ENCODE results near the gene ZNF275.
"Not testable (repeated sequence)": the region's sequence is repeated elsewhere in the genome, so short reads cannot be mapped to it uniquely, and the experiment has no call there.

Gene ZNF275

GRCh38 chrX:153361781-153362397, 27.9 kb downstream of the ZNF275 start:
- no peak for DNase-seq

GRCh38 chrX:153365670-153366069, 31.7 kb downstream of the ZNF275 start:
- DNase-seq = no peak

DNA sequence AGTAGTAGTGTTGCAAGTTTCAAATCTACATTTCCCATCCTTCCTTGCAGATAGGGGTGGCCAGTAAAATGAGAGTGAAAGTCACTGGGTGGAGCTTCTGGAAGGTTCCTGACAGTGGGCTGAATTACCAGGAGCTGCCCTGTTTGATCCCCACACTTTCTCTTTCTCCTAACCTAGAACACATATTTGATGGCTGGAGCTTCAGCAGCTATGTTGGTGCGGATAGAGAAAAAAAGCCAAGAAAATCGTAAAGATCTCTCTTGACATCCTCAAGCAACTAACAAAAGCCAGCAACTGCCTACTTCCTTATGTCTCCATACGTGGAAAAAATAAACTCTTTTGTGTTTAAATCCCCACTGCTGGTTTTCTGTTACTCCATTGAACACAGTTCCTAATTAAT, 32.2 kb downstream of the ZNF275 start:
- no peak for DNase-seq

DNA sequence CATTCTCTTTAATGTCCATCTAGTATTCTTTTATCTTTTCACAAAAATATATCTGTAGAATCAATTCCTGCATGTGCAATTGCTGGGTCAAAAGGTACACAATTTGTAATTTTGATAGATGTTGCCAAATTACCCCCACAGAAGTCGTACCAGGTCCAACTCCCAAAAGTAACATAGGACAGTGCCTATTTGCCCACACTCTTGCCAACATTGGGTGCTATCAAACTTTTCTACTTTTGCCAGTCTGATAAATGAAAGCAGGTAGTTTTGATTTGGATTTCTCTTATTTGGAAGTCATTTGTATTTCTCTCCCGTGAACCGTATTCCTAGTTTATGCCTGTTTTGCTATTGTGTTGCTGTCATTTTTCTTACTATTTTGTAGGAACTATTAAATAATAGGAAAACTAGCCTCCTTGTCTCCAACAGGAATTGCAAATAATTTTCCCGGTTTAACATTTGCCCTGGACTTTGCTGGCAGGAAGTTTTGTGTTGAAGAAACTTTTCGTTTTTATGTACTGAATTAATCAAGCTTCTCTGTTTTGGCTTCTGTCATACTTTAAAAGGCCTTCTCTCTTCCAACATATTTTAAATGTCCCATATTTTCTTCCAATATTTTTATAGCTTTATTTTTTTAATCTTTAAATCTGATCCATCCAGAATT, 33.1 kb downstream of the ZNF275 start:
- no peak for DNase-seq

GRCh38 chrX:153370293-153371055, 36.5 kb downstream of the ZNF275 start:
- DNase-seq = no peak

GRCh38 chrX:153371256-153371655, 37.3 kb downstream of the ZNF275 start:
- DNase-seq = no peak

- DNase-seq = no peak
Measured at GRCh38 chrX:153372949-153373348, 39.0 kb downstream of the ZNF275 start.

GRCh38 chrX:153374426-153374825, 40.5 kb downstream of the ZNF275 start:
- no peak for DNase-seq

- DNase-seq = no peak
Measured at GRCh38 chrX:153375571-153375970, 41.6 kb downstream of the ZNF275 start.

GRCh38 chrX:153377727-153378126, 43.8 kb downstream of the ZNF275 start:
- no peak for DNase-seq

- no peak for DNase-seq
Measured at GRCh38 chrX:153378607-153379006, 44.7 kb downstream of the ZNF275 start.

DNA sequence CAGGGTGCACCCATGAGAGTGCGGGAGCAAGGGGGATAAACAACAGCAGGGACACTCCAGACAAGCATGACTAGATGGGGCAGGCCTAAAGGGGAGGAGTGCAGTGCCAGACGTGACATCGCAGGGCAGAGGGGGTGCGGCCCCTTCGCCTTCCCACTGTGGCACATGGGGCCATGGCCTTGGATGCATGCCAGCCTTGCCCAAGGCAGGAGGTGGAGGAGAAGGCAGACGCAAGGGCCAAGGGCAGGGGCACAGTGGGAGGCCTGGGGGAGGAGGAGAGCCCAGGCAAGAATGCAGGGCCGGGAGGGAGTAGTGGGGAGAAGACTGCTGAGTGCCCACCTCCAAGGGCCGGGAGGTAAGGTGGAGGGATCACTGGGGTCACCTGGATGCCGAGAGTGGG, 45.6 kb downstream of the ZNF275 start:
- DNase-seq = no peak

- no peak for DNase-seq
Measured at GRCh38 chrX:153379971-153380581, 46.1 kb downstream of the ZNF275 start.

- DNase-seq = no peak
Measured at GRCh38 chrX:153380691-153381090, 46.7 kb downstream of the ZNF275 start.

DNA sequence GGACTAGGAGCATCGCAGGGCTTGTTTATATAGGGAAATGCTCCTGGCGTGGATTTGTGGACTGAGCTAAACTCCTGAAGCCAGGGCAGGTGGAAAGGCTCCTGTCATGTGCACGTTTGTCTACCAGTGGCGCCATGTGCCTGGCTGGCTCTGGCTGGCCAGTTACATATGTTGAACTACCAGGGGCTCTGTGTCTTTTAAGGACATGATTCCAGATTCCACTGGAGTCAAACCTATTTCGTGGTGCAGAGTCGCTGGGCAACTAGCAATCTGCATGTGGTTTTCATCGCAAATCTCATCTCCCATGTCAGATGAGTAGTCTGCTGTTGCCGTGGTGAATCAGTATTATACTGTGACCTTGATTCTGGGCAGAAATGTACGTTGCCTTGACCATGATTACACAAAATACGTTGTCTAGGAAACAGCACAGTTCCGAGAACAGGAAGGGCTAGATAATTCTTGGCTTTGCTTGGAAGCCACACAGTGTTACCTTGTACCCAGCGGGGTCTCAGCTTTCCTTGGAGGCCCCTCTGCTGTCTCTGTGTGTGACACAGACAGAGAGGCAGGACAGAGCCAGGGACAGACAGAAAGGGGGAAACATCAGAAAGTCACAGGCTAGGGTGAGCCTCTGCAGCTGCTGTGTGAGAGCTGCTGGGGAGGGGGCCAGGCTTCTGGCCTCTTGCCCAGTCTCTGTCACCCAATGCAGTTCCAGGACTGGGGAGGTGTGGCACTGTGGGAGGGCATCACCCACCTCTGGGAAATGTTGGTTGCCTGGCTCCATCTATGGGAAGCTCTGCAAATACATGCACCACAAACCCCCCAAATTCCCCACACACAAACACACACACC, 48.0 kb downstream of the ZNF275 start:
- DNase-seq = peak; percentile 14

DNA sequence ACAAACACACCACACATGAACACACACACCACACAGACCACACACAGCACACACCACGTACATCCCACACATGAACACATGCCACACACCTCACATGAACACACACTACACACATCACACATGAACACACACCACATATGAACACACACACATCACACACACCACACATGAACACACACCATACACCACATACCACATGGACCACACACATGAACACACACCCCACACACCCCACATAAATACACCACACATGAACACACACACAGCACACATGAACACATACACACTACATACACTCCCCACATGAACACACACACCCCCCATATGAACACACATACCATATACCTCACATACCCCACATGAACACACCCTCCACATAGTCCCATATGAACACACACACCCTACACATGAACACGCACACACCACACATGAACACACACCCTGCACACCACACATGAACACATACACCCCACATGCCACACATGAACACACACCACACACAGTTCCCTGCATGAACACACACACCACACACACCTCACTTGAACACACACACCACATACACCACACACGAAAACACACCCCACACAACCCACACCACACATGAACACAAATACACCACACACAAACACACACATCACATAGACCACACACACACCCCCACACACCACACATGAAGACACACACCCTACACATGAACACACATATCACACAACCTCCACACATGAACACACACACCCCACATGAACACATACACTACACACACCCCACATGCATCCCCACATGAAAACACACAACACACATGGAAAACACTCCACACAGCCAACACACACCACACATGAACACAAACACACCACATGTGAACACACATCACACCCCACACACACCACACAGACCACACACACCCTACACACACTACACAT, 48.9 kb downstream of the ZNF275 start:
- DNase-seq = no peak

GRCh38 chrX:153384390-153384789, 50.4 kb downstream of the ZNF275 start:
- no peak for DNase-seq

DNA sequence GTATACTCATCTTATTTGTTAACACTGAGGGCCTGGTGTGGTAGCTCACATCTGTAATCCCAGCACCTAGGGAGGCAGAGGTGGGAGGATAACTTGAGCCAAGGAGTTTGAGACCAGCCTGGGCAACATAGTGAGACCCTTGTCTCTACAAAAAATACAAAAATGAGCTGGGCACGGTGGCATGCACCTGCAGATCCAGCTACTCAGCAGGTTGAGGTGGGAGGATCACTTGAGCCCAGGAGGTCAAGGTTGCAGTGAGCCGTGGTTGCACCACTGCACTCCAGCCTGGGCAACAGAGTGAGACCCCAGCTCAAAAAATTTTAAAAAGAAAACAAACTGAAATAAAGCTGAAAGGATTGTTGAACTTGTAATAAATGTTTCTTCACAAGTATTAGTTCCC, 51.0 kb downstream of the ZNF275 start:
- not testable (repeated sequence) for DNase-seq

DNA sequence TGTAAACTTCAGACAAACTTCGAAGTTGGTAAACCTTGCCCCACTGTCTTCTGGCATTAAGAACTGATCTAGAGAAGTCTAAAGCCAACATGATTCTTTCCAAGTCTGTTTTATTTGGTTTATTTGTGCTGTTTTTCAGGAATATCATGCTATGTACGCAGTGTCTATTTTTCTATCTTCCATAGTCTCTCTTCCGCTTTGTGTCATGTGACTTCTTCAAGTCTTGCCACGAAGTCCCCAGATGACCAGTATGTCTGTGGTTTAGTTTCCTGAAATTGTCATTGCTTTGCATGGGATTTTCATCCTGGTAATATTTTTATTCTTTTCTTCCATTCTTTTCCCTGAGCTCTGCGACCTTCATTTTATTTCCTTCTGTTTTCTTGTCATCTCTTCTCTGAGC, 52.1 kb downstream of the ZNF275 start:
- DNase-seq = no peak

DNA sequence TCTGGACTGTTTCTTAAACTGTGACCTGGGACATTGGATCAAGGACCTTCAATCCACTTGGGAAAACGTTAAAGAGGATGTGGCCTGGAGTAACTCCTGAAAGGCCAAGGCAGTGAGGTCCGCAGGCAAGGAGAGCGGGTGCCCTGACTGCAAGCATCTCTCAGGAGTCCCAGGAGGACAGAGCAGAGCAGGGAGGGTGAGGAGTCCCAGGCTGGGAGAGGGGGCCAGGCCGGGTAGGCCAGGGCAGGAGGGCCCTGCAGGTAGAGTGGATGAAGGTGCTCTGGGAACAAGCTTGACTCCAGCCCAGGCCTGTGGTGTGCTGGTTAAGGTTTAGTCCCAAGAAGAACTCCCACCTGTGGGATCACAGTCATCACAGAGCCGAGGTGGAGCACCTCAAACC, 53.4 kb downstream of the ZNF275 start:
- no peak for DNase-seq

GRCh38 chrX:153387987-153388721, 54.2 kb downstream of the ZNF275 start:
- DNase-seq = no peak
